Nephron (organoid): ENCODE measurements around the gene UHMK1.

Experiments used
- H3K27ac Mint-ChIP-seq, 3 experiments: 2 replicates each; pipeline ENCODE4 v1.8.0; 2020; ENCODE audit warnings: mixed read lengths in 3 of 3, mild to moderate bottlenecking in 2 of 3, moderate library complexity in 1 of 3
- H3K27me3 Mint-ChIP-seq: 2 replicates; pipeline ENCODE4 v1.8.0; 2021; ENCODE audit warnings: low read depth, mild to moderate bottlenecking, moderate library complexity, mixed read lengths
- H3K36me3 Mint-ChIP-seq: 2 replicates; pipeline ENCODE4 v1.8.0; 2020; ENCODE audit warnings: low read depth, mixed read lengths
- H3K4me1 Mint-ChIP-seq: 2 replicates; pipeline ENCODE4 v1.8.0; 2020; ENCODE audit warnings: mixed read lengths
- H3K4me3 Mint-ChIP-seq, 3 experiments: 2 replicates each; pipeline ENCODE4 v1.8.0; 2020; ENCODE audit warnings: mild to moderate bottlenecking in 3 of 3, mixed read lengths in 3 of 3, moderate library complexity in 2 of 3
- H3K9me3 Mint-ChIP-seq: 2 replicates; pipeline ENCODE4 v1.8.0; 2020; ENCODE audit warnings: mixed read lengths
- CTCF ChIP-seq, 3 experiments: fragments of 200-600 bp; sonication (generic); IDR thresholded peaks; one replicate each; pipeline ENCODE4 v1.5.0; 2021; ENCODE audit warnings: antibody characterized with exemption in 3 of 3; ENCODE audit not compliant: unreplicated experiment in 3 of 3

UHMK1 gene

GRCh38 chr1:162535501-162535900 is 37.9 kb downstream of the UHMK1 start:
- Mint-ChIP-seq H3K27me3 (no peaks in the 10 kb centered on the region), H3K4me1 (no peaks in the 10 kb centered on the region), H3K36me3 (peaks cover 5% of the 10 kb centered on the region), H3K9me3 (no peaks in the 10 kb centered on the region), H3K27ac (no peak overlapping the region), H3K4me3 (no peak overlapping the region)
- no peak for TF ChIP-seq CTCF (IDR thresholded peaks at IDR 0.05; ENCODE audit: unreplicated experiment in 3 of 3)

- no peak for TF ChIP-seq CTCF (IDR thresholded peaks at IDR 0.05; ENCODE audit: unreplicated experiment in 3 of 3)
- Mint-ChIP-seq H3K27ac (no peak overlapping the region), H3K4me3 (no peak overlapping the region), H3K9me3 (peaks cover 3% of the 10 kb centered on the region), H3K27me3 (no peaks in the 10 kb centered on the region), H3K4me1 (peaks cover under 1% of the 10 kb centered on the region), H3K36me3 (peaks cover 8% of the 10 kb centered on the region)
Measured at GRCh38 chr1:162536511-162536910, 38.9 kb downstream of the UHMK1 start.

GRCh38 chr1:162537216-162537615 is 39.6 kb downstream of the UHMK1 start:
- no peaks in the 10 kb centered on the region for H3K27me3 Mint-ChIP-seq
- H3K36me3 Mint-ChIP-seq = peaks cover 4% of the 10 kb centered on the region
- peaks cover 3% of the 10 kb centered on the region for H3K9me3 Mint-ChIP-seq
- H3K4me1 Mint-ChIP-seq = peaks cover 7% of the 10 kb centered on the region
- H3K4me3 Mint-ChIP-seq = no peak overlapping the region
- TF ChIP-seq CTCF (IDR thresholded peaks at IDR 0.05; ENCODE audit: unreplicated experiment in 3 of 3) = no peak
- H3K27ac Mint-ChIP-seq = no peak overlapping the region

GRCh38 chr1:162538815-162539431 is 41.3 kb downstream of the UHMK1 start:
- no peak for TF ChIP-seq CTCF (IDR thresholded peaks at IDR 0.05; ENCODE audit: unreplicated experiment in 3 of 3)
- Mint-ChIP-seq H3K4me3 (no peak overlapping the region), H3K27ac (no peak overlapping the region), H3K4me1 (peaks cover 7% of the 10 kb centered on the region), H3K27me3 (no peaks in the 10 kb centered on the region), H3K36me3 (peaks cover 4% of the 10 kb centered on the region), H3K9me3 (peaks cover 8% of the 10 kb centered on the region)

GRCh38 chr1:162541619-162542141 is 44.1 kb downstream of the UHMK1 start:
- Mint-ChIP-seq H3K4me3 (no peak overlapping the region), H3K27ac (peak overlapping the region in 2 of 3 experiments; percentile 25 to 43)

More at GRCh38 chr1:162541619-162542141, 44.1 kb downstream of the UHMK1 start:
- peaks cover 7% of the 10 kb centered on the region for H3K4me1 Mint-ChIP-seq
- no peak for TF ChIP-seq CTCF (IDR thresholded peaks at IDR 0.05; ENCODE audit: unreplicated experiment in 3 of 3)
- peaks cover 8% of the 10 kb centered on the region for H3K9me3 Mint-ChIP-seq
- no peaks in the 10 kb centered on the region for H3K27me3 Mint-ChIP-seq
- peaks cover 4% of the 10 kb centered on the region for H3K36me3 Mint-ChIP-seq
